Iris pigment epithelial cell (primary cell): Measurements from ENCODE around the gene MINPP1.
A peak's percentile ranks its signal among the peaks of the same experiment; 100 is the strongest.
"Not testable (repeated sequence)": the region's sequence is repeated elsewhere in the genome, so short reads cannot be mapped to it uniquely, and the experiment has no call there.

ENCODE experiments used
- DNase-seq: peaks from one replicate; pipeline ENCODE4 v3.0.0-alpha.2; 2011; ENCODE audit warnings: low read depth

Gene MINPP1

GRCh38 chr10:87565010-87565409, 60.3 kb downstream of the MINPP1 start:
- DNase-seq = no peak

DNA sequence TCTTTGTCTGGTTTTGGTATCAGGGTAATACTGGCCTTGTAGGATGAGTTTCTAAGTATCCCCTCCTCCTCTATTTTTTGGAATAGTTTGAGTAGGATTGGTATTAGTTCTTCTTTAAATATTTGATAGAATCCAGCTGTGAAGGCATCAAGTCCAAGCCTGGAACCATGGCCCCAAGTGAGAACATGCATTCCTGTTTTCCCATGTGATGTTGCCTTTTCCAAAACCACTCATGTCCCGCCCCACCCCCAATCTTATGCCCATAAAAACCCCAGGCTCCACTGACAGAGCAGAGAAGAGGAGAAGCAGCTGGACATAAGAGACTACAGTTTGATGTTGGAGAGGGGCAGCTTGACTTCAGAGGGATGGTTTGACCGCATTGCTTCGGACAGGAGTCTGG, 71.2 kb downstream of the MINPP1 start:
- no peak for DNase-seq

DNA sequence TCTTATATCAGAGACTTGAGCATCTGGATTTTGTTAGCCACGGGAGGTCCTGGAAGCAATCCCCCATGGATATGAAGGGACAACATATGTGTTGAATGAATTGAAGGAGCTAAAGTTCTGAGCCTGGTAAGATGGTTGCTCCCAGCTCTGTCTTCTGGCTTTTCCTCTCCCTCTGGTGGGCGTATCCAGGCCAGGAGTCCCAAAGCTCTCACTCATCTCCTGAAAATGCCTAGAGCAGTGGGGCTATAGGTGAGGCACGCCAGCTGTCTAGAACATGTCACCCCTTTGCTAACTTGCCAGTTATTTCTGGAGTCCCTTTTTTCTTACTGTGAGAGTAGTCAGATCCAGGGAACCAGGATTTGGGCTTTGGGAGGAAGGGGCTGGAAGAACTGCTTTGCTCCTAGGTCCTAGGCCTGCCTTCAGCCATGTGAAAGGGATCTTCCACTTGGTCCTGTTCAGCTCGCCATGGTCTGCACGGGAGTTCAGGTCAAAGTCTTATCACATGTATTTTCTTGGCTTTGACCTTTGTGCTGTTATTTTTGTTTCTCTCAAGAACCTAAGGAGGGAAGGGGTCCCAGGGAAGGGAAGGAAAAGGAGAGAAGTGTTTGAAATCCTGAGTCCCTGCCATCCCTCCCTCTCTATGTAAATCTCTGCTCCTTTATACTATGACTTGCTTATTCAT, 73.6 kb downstream of the MINPP1 start:
- no peak for DNase-seq

GRCh38 chr10:87578842-87579401, 74.2 kb downstream of the MINPP1 start:
- peak; percentile 57 for DNase-seq

GRCh38 chr10:87579563-87579962, 74.9 kb downstream of the MINPP1 start:
- peak; percentile 36 for DNase-seq

GRCh38 chr10:87580016-87580415, 75.3 kb downstream of the MINPP1 start:
- DNase-seq = no peak

DNA sequence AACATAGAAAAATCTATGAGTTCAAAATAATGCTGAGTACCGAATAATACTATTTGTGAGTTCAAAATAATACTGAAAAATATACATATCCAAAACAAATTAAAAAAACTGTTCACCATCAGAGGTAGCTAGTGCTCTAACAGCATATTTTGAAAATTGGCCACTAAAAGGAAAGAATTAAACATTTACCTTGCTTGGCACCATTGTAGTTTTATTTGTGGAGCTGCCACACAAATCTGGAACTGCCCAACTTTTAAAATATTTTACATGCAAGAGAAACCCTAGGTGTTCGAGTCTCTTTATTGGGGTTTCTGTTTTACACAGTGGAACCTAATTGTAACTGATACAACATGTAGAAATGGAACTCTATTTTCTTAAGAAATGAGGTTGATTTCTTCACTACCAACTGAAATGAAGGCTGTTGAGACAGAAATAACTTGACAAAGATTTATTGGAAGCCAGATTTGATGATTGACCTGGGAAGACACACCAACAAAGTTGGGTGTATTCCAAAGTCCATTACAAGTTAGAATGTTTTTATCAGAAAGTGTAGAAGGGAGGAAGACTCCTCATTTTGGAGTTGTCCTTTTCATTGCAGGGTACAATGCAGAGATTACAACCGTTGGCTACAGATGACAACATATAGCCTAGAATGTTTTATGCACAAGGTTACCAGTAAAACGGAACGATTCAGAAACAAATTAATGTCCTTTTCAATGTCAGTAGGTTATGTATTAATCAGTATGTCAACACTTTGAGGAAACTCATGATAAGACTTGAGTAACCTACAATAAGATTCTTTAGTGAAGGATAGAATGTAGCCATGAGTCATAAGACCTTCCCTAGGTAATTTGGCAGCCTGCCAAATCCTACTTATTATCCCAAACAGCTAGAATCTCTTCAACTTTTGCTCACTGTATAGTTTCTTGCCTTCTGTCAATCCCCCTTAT, 81.1 kb downstream of the MINPP1 start:
- peak; percentile 78 for DNase-seq

- peak; percentile 44 for DNase-seq
Observed at GRCh38 chr10:87589645-87590051, 85.0 kb downstream of the MINPP1 start.

GRCh38 chr10:87590705-87591588, 86.3 kb downstream of the MINPP1 start:
- peak; percentile 70 for DNase-seq

DNA sequence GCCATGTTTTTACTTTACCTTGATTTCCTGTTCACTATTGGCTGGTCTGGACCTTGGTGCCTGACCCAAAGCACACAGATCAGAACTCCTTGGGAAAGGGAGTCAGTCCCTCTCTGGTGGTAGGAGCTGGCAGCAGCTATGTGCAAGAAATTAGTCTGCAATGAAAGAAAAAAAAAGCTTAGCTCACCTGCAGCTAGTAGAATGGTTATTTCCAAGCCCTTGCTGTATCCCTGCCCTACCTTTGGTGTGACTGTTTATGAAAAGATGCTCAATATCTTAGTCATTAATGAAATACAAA, 86.8 kb downstream of the MINPP1 start:
- DNase-seq = no peak

DNA sequence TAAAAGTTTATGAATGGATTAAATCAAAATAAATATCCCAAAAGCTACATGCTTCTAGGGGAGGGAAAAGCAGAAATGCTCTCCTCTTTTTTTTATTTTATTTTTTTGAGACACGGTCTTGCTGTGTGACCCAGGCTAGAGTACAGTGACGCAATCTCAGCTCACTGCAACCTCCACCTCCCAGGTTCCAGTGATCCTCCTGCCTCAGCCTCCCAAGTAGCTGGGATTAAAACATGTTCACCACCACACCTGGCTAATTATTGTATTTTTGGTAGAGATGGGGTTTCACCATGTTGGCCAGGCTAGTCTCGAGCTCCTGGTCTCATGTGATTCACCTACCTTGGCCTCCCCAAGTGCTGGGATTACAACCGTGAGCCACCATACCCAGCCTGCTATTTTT, 88.2 kb downstream of the MINPP1 start:
- DNase-seq = not testable (repeated sequence)

DNA sequence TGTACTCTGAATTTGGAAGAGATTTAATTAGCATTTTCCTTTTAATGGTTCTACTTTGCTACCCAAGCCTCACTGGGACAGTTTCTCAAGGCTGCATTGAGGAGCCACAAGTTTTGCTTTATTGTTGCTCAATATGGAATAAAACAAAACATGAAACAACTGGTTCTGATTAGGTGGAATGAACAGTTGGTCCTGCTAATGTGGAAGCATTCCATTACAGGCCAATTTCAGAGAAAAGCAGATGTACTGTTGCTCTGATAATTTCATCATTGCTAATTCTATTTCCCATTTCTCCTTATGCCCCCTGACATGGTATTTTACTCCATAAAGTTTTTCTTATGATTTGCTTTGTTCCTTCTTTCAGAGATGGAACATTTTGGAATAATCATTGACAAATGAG, 89.0 kb downstream of the MINPP1 start:
- peak; percentile 37 for DNase-seq

- no peak for DNase-seq
Observed at GRCh38 chr10:87594181-87594580, 89.5 kb downstream of the MINPP1 start.

DNA sequence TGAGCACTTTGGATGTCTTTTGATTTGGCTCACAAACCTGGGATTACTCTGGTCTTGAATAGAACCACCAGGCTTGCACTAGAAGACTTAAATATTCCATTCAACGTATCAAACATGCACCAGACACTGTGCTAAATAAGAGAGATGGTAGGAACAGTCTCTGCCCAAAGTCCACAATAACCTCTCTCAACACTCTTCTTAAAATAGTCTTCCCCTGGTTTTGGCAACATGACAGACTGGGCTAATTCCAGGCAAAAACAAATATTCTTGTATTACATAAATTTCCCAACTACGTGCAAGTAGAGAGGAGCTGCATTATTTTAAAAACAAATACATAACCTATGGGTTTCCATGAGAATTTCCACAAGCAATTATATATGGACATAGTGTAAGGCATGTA, 90.2 kb downstream of the MINPP1 start:
- DNase-seq = no peak

DNA sequence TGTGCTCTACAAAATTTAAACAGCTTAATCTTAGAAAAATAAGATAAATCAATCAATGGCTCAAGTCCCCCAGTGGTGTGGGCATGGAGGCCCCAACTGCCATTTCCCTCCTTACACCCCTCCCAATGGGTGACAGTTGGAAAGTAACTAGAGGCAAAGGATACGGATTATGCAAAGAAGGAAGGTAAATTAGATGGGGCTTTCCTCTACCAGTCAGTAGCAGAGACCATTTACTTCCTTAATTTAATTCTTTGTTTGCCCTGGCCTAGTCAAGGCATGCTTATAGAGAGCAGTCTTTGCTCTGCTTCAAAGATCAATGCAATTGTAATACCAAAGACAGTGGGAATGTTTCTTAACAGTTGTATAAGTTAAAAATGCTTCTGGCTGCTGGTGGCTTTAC, 91.7 kb downstream of the MINPP1 start:
- DNase-seq = no peak

DNA sequence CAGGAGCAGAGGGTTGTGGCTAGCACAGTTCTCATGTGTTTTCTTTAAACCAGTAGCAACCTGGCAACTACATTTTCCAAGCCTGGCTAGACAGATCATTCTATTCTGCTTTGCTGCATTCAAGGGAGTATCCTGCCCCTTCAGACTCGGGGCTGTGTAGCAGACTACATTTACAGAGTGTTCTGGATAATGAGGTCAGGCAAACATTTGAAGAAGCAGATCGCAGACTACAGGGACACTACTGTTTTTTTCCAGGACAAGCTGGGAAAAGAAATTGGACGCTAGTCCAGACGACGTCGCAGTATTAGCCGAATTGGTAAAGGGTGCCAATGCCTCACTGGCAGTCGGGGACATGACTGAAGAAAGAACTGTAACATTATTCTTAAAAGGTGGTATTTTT, 94.0 kb downstream of the MINPP1 start:
- no peak for DNase-seq

- no peak for DNase-seq
Observed at GRCh38 chr10:87600581-87600980, 95.9 kb downstream of the MINPP1 start.
